GM12878 (cell line): ENCODE data around the gene RCC1. TPM values are rescaled to one million over a fixed set of nuclear protein-coding genes. Genes with fewer than 3 reads are reported as not detected.

Source experiments
- ASH2L ChIP-seq: fragments of 300-600, 200-600 bp; sonication (generic); IDR thresholded peaks from 2 replicates; pipeline ENCODE4 v1.6.1; 2017; ENCODE audit warnings: low read depth, mild to moderate bottlenecking, borderline replicate concordance
- CHD4 ChIP-seq: fragments of 200-600 bp; sonication (generic); IDR thresholded peaks from 2 replicates; pipeline ENCODE4 v1.6.1; 2016; ENCODE audit warnings: mild to moderate bottlenecking
- EED ChIP-seq: sonication (generic); IDR thresholded peaks from 2 replicates; pipeline ENCODE4 v1.6.1; 2016; ENCODE audit warnings: antibody characterized with exemption, low read depth
- FOS ChIP-seq: IDR thresholded peaks from 3 replicates; pipeline ENCODE4 v1.6.1; 2011; ENCODE audit warnings: borderline replicate concordance; ENCODE audit not compliant: insufficient read length; ENCODE audit errors: extremely low read depth
- KDM1A ChIP-seq: fragments of 200-600 bp; sonication (generic); IDR thresholded peaks from 2 replicates; pipeline ENCODE4 v1.6.1; 2016; ENCODE audit warnings: borderline replicate concordance
- PAX5 ChIP-seq: IDR thresholded peaks from 2 replicates; pipeline ENCODE4 v1.6.1; 2011; ENCODE audit warnings: low read depth, low read length, borderline replicate concordance
- SIN3A ChIP-seq: IDR thresholded peaks from 2 replicates; pipeline ENCODE4 v1.6.1; 2012; ENCODE audit warnings: low read depth, low read length, improper control_type of control experiment
- SP1 ChIP-seq: IDR thresholded peaks from one replicate; pipeline ENCODE4 v1.6.1; 2011; ENCODE audit warnings: low read depth, low read length
- STAT1 ChIP-seq: fragments of 450-650 bp; conservative IDR thresholded peaks from 2 replicates; pipeline ENCODE4 v1.6.1; 2014; ENCODE audit warnings: antibody characterized with exemption, mild to moderate bottlenecking
- ZNF24 ChIP-seq: fragments of 450-650 bp; IDR thresholded peaks from 2 replicates; pipeline ENCODE4 v1.6.1; 2017; ENCODE audit warnings: antibody characterized with exemption, mild to moderate bottlenecking
- polyA plus RNA-seq, 11 experiments: library from polyadenylated mRNA; depleted of rRNA in 4 of 11; unstranded in 6 of 11; stranded (reverse) in 5 of 11; fragments of >200 nt; fragmentation: Nextera tagmentation in 4 of 11; fragmentation: Illumina TruSeq in 1 of 11; extraction: Ambion mirVana in 4 of 11; extraction: Trizol in 1 of 11; gene quantifications; 1 replicate in 1 of 11; 2 replicates in 10 of 11; pipeline versions ENCODE4 v1.2.1 to v1.2.3, GENCODE V29; 2011 to 2016; ENCODE audit warnings: inconsistent platforms in 2 of 11, missing spikeins in 2 of 11, low read depth in 1 of 11
- total RNA-seq, 4 experiments: library from RNA; depleted of rRNA in 3 of 4; stranded (reverse); fragments of >200 nt in 3 of 4; fragmentation: Illumina TruSeq in 1 of 4; extraction: Trizol in 1 of 4; gene quantifications; 2 replicates each; pipeline versions ENCODE4 v1.2.1 to v1.2.3, GENCODE V29; 2013 to 2021
- TF ChIP-seq, protein P1 (sequence below): fragments of 450-650 bp; IDR thresholded peaks from 2 replicates; pipeline ENCODE4 v1.6.1; 2017; ENCODE audit warnings: antibody characterized with exemption, mild to moderate bottlenecking, moderate library complexity
- TF ChIP-seq, protein P2 (sequence below), 3 experiments: IDR thresholded peaks in 2 of 3; conservative IDR thresholded peaks in 1 of 3; 2 replicates each; pipeline ENCODE4 v1.5.1; 2011; ENCODE audit warnings: low read depth in 3 of 3, low read length in 3 of 3, mild to moderate bottlenecking in 3 of 3, control low read depth in 2 of 3, moderate library complexity in 2 of 3, inconsistent platforms in 1 of 3, mixed read lengths in 1 of 3; ENCODE audit not compliant: control insufficient read depth in 2 of 3, insufficient read depth in 1 of 3; ENCODE audit errors: extremely low read depth in 1 of 3
- TF ChIP-seq, protein P3 (sequence below): fragments of 450-650 bp; IDR thresholded peaks from 2 replicates; pipeline ENCODE4 v1.6.1; 2017; ENCODE audit warnings: mild to moderate bottlenecking, moderate library complexity

The RCC1 gene
- total and polyA plus RNA-seq, 10 of the 15 experiments (the other 5 are each of a cell fraction or from before 2014, with no cell fraction given), result 8.3 to 99.4 (median 74.6) TPM

DNA sequence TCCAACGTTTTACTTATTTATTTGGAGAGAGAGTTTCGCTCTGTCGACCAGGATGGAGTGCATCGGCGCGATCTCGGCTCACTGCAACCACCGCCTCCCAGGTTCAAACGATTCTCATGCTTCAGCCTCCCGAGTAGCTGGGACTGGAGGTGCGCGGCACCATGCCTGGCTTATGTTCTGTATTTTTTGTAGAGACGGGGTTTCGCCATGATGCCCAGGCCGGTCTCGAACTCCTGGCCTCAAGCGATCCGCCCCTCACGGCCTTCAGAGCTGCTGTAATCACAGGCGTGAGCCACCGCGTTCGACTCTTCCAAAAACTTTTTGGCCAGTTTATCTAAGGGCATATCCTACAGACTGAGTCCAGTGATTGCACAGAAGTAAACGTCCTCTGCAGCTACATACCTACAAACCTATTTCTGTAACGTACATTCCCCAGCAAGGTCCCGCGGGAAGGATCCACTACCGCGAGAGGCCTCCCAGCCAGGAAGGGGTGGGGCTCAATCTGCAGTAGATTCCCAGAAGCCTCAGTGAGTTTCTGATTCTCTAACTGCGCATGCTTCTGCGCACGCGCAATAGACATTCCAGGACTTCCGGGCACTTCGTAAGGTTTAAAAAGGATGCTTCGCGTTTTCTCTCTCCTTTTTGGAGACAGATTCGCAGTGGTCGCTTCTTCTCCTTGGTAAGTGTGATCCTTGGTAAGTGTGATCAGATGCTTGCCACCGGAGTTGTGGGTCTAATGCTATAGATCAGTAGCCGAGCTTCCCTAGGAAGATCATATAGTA is at the start of gene RCC1 (continued):
- TF ChIP-seq, protein P1, sequence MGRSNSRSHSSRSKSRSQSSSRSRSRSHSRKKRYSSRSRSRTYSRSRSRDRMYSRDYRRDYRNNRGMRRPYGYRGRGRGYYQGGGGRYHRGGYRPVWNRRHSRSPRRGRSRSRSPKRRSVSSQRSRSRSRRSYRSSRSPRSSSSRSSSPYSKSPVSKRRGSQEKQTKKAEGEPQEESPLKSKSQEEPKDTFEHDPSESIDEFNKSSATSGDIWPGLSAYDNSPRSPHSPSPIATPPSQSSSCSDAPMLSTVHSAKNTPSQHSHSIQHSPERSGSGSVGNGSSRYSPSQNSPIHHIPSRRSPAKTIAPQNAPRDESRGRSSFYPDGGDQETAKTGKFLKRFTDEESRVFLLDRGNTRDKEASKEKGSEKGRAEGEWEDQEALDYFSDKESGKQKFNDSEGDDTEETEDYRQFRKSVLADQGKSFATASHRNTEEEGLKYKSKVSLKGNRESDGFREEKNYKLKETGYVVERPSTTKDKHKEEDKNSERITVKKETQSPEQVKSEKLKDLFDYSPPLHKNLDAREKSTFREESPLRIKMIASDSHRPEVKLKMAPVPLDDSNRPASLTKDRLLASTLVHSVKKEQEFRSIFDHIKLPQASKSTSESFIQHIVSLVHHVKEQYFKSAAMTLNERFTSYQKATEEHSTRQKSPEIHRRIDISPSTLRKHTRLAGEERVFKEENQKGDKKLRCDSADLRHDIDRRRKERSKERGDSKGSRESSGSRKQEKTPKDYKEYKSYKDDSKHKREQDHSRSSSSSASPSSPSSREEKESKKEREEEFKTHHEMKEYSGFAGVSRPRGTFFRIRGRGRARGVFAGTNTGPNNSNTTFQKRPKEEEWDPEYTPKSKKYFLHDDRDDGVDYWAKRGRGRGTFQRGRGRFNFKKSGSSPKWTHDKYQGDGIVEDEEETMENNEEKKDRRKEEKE, result no peak
- TF ChIP-seq EED, result no peak
- no peak for TF ChIP-seq KDM1A
- TF ChIP-seq, protein P2, sequence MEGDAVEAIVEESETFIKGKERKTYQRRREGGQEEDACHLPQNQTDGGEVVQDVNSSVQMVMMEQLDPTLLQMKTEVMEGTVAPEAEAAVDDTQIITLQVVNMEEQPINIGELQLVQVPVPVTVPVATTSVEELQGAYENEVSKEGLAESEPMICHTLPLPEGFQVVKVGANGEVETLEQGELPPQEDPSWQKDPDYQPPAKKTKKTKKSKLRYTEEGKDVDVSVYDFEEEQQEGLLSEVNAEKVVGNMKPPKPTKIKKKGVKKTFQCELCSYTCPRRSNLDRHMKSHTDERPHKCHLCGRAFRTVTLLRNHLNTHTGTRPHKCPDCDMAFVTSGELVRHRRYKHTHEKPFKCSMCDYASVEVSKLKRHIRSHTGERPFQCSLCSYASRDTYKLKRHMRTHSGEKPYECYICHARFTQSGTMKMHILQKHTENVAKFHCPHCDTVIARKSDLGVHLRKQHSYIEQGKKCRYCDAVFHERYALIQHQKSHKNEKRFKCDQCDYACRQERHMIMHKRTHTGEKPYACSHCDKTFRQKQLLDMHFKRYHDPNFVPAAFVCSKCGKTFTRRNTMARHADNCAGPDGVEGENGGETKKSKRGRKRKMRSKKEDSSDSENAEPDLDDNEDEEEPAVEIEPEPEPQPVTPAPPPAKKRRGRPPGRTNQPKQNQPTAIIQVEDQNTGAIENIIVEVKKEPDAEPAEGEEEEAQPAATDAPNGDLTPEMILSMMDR (IDR thresholded peaks at IDR 0.05 in 2 of 3, conservative IDR thresholded peaks at IDR 0.05 in 1 of 3; ENCODE audit: control insufficient read depth in 2 of 3, extremely low read depth in 1 of 3, insufficient read depth in 1 of 3, low read depth in 3 of 3, low read length in 3 of 3), result no peak
- no peak for TF ChIP-seq ASH2L
- TF ChIP-seq FOS, result no peak
- no peak for TF ChIP-seq CHD4
- TF ChIP-seq SIN3A, result peak; percentile 87
- TF ChIP-seq, protein P3, sequence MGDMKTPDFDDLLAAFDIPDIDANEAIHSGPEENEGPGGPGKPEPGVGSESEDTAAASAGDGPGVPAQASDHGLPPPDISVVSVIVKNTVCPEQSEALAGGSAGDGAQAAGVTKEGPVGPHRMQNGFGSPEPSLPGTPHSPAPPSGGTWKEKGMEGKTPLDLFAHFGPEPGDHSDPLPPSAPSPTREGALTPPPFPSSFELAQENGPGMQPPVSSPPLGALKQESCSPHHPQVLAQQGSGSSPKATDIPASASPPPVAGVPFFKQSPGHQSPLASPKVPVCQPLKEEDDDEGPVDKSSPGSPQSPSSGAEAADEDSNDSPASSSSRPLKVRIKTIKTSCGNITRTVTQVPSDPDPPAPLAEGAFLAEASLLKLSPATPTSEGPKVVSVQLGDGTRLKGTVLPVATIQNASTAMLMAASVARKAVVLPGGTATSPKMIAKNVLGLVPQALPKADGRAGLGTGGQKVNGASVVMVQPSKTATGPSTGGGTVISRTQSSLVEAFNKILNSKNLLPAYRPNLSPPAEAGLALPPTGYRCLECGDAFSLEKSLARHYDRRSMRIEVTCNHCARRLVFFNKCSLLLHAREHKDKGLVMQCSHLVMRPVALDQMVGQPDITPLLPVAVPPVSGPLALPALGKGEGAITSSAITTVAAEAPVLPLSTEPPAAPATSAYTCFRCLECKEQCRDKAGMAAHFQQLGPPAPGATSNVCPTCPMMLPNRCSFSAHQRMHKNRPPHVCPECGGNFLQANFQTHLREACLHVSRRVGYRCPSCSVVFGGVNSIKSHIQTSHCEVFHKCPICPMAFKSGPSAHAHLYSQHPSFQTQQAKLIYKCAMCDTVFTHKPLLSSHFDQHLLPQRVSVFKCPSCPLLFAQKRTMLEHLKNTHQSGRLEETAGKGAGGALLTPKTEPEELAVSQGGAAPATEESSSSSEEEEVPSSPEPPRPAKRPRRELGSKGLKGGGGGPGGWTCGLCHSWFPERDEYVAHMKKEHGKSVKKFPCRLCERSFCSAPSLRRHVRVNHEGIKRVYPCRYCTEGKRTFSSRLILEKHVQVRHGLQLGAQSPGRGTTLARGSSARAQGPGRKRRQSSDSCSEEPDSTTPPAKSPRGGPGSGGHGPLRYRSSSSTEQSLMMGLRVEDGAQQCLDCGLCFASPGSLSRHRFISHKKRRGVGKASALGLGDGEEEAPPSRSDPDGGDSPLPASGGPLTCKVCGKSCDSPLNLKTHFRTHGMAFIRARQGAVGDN, result peak; percentile 85
- peak; percentile 11 for TF ChIP-seq SP1
- peak; percentile 64; the same call in 1 of the 2 replicates for TF ChIP-seq ZNF24
- TF ChIP-seq PAX5, result no peak
- no peak for TF ChIP-seq STAT1
